Measurements from ENCODE around the gene LMO7.

- TF ChIP-seq FOXM1 (IDR thresholded peaks at IDR 0.05; ENCODE audit: borderline replicate concordance, low read depth) (no peak), TAF1 (IDR thresholded peaks at IDR 0.05; ENCODE audit: low read depth) (no peak), YY1 (IDR thresholded peaks at IDR 0.05; ENCODE audit: low read depth) (no peak), TEAD4 (IDR thresholded peaks at IDR 0.05) (no peak), EP300 (IDR thresholded peaks at IDR 0.05; ENCODE audit: borderline replicate concordance) (no peak), MAX (IDR thresholded peaks at IDR 0.05) (no peak), CREB1 (IDR thresholded peaks at IDR 0.05; ENCODE audit: low read depth) (no peak), TCF12 (IDR thresholded peaks at IDR 0.05; ENCODE audit: low read depth) (no peak), USF1 (IDR thresholded peaks at IDR 0.05) (no peak), REST (IDR thresholded peaks at IDR 0.05; ENCODE audit: low read depth) (no peak), RAD21 (IDR thresholded peaks at IDR 0.05; ENCODE audit: low read depth) (no peak), CEBPB (IDR thresholded peaks at IDR 0.05) (no peak), EGR1 (IDR thresholded peaks at IDR 0.05) (no peak)
These were observed 11.1 kb downstream of the LMO7 start for GRCh38 chr13:75647126-75647784.
